Lung microvascular endothelial cell (primary cell): ENCODE measurements around the gene SPATC1L. TPM values are rescaled to one million over a fixed set of nuclear protein-coding genes. Genes with fewer than 3 reads are reported as not detected.
A peak's percentile ranks its signal among the peaks of the same experiment; 100 is the strongest.

Source experiments
- DNase-seq, 2 donors: peaks; one replicate each; pipeline versions ENCODE4 v3.0.0 to v3.0.0-alpha.2; 2010; ENCODE audit warnings: low read depth in 2 of 2
- total RNA-seq: library from RNA; depleted of rRNA; stranded (reverse); fragments of >200 nt; gene quantifications from 2 replicates; pipeline ENCODE4 v1.2.1, GENCODE V29; 2014

SPATC1L gene
- total RNA-seq, 1 donor from 2014 or later = 3.6 TPM

DNA sequence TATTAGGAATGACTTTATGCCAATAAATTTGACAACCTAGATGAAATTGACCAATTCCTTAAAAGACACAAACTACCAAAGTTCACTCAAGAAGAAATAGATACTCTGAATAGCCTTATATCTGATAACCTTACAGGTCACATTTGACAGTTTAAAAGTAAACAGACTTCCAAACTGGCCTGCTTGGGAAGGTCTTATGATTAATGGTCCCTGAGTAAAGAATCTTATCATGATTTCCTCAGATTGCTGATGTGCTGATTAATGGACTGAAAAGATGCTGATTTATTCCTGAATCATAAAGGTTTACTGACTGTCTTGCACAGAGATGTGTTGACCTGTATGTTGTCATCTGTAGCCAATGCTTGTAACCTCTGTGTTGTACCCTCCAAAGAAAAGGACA, 19.2 kb downstream of the SPATC1L start:
- no peak for DNase-seq

DNA sequence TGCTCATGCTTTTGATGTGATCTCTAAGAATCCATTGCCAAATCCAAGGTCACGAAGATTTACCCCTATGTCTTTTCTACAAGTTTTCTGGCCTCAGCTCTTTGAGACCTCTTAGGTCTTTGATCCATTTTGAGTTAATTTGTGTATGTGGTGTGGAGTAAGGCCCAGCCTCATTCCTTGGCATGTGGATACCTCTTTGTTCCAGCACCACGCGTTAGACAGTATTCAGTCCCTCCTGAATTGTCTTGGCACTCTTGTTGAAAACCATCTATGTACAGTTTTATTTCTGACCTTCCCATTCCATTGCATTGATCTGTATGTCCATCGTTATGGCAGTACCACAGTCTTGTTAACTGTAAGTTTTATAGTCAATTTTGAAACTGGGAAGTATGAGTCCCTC, 20.9 kb downstream of the SPATC1L start:
- no peak for DNase-seq

DNA sequence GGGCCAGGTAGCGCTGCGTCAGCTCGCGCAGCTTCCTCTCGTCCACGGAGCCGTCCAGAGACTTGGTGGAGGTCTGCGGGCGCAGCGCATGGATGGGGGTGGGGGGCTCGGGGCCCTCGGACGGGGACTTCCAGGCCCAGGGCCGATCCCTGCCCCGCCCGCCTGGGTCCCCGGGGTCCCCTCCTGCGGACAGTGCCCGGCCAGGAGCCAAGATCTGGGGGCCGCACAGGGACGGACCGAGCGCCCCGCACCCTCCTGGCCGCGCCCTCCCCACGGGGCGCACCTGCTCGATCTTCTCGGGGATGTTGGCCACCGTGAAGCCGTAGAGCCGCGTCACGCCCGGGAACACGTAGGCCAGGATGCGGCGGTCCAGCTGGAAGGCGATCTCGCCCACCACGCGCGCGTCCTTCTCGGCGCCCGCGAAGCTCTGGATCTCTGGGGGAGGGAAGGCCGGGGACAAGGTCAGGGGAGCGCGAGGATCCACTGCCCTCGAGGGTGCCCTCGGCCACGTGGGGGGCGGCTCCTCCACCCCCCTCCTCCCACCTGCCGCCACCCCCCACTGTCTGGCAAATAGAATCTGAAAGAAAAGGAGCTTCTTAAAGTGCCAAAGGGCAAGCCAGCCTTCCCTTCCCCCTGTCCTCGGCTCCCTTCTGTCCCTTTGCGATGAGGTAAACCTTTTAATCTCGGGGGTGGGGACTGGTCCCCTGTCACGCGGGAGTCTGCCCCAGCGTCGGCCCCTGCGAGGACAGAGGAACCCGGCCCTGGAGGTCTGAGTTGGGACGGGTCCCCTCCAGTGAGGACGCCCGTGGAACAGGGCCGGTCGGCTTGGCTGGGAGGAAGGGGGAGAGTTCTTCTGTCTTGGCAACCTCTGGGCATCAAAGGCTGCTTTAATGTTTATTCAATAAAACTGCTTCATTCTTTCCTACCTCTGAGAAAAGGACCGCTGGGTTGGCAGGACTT, 22.3 kb downstream of the SPATC1L start:
- DNase-seq = no peak

DNA sequence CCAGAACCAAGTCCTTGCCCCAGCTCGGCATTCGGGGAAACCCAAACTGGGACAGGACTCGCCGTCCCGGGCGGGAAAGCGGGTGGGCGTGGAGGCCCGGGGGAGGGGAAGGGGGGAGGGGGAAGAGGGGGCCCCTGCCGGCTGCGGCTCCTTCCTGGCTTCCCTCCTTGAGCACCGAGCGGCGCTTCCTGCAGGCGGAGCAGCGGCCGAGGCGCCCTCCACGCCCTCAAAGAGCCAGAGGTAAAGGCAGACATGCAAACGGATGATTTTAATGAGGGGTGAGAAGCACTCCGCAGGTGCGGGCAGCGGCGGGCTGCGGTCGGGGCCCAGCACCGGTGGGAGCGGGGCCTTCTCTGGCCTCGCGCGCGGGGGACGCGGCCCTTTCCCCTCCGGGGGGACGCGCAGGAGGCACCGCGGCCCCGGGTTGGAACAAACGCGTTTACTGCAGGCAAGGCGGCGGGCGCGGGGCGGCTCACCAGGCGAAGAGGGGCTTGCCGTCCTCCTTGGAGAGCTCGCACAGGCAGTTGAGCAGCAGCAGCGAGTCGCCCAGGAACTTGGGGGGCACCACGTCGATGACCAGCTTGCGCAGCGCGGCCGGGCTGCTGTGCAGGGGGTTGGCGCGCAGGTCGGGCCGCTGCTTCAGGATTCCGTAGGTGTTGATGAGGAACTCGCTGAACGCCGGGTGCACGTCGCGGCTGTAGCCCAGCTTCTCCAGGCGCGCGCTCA, 23.2 kb downstream of the SPATC1L start:
- no peak for DNase-seq

DNA sequence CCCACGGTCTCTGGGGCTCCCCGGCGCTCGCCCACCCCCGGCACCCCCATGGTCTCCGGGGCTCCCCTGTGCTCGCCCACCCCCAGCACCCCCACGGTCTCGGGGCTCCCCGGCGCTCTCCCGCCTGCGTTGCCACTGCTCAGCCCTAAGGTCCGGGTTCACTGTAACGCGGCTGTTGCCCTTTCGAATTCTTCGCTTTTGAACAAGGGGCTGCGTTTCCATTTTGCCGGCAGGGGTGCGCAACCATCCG, 23.7 kb downstream of the SPATC1L start:
- no peak for DNase-seq

DNA sequence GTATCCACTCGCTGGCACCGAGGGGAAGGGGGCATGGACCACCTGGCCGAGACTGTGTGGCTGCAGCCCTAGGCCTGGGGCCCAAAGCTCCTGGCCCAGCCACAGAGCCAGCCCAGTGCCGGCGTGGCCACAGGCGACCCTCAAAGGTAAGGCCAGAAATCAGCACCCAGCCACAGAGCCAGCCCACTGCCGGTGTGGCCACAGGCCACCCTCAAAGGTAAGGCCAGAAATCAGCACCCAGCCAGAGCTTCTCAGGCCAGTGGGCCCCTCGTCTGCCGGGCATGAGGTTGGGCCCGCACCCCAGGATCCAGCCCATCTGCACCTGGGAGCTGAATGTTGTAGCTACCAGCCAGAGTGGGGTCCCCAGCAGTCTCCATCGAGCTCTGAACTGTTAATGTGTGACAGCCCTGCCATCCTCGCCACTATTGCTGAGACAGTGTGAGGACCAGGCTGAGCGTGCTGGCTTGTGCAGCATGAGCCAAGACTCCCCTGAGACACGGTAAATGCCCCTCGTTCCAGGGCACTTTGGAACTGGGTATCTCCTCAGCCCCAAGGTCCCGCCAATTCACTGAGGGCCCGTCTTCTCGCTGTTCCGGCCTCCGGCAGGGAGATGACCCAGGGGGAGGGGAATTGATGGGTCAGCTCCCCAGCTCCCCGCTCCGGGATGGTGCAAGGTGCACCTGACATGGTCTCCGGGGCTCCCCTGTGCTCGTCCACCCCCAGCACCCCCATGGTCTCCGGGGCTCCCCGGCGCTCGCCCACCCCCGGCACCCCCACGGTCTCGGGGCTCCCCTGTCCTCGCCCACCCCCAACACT, 24.2 kb downstream of the SPATC1L start:
- no peak for DNase-seq

DNA sequence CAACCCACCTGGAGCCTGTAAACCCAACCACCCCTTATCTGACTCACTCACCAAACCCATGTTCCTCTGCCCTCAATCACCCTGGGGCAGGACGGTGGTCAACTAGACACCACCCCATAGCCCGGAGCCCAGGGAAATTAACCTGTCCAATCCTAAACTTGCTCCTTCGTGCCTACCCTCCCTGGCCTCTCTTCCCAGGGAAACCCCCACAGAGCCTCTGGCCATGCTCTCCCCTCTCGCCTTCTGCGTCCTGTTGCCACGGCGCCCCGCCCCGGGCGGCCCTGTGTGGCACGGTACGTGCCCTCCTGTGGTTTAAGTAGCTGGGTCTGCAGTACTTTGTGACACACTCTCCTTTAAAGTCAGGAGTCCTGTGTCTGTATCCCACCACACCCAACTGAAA, 24.9 kb downstream of the SPATC1L start:
- DNase-seq = no peak

DNA sequence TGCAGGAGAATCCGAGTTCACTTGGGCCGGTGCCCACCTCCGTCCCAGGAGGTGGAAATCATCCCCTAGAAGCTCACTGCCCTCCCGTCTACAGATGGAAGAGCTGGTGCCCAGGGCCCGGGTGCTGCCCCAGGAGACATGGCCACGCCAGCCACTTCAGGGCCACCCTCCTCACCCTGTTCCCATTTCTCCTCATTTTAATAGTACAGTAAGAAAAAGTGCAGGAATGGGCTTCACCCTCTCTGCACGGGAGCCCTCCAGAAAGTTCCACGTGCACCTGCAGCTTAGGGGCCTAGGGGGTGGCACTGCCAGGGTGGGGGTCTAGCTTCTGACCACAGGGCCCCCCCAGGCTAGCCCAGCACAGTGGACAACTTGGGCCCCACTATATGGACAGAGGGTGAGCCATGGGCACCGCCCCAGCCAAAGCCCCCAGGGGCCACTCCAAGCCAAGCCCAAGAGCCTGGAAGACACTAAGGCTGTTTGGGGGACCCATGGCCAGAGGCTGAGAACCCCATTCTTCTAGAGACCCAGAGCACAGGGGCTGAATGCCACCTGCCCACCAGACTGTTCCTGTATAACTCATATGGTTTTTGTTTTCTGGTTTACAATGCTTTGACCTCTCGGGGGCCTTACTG, 25.5 kb downstream of the SPATC1L start:
- DNase-seq = no peak

DNA sequence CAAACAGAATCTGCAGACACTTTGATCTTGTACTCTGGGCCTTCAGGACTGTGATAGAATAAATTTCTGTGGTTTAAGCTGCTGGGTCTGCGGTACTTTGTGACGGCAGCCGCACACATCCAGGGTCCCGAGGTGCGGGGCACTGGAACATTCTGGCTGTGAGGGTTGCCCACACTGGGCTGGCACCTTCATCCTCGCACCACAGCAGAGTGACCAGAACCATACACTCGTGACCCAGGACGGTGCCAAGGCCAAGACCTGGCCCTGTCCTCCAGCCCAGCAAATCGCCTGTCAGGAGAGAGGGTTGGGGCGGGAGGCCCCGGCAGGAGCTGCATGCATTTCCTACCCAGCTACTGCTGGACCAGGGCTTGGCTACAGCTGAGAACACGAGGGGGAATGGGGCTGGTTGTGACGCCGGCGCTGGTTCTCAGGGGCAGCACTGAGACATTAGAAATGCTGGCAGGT, 26.2 kb downstream of the SPATC1L start:
- no peak for DNase-seq

DNA sequence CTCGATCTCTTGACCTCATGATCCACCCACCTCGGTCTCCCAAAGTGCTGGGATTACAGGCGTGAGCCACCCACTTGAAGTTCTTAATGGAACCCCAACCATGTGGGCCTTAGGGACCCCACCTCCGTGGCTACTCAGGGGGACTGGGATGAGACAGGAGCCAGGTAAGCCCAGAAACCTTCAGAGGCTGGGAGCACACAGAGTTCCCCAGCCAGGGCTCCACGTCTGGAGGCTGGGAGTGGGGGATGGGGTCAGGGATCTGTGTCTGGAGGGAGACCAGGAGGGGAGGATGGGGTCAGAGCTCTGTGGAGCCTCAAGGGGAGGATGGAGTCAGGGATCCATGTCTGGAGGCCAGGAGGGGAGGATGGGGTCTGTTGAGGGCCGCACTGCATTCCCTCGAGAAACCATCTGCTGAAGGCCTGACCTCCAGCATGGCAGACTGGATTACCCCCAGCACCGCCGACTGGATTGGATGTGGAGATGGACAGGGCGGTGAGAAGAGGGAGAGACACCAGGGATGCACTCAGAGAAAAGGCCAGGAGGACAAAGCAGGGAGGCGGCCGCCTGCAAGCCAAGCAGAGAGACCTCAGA, 26.8 kb downstream of the SPATC1L start:
- DNase-seq = no peak

DNA sequence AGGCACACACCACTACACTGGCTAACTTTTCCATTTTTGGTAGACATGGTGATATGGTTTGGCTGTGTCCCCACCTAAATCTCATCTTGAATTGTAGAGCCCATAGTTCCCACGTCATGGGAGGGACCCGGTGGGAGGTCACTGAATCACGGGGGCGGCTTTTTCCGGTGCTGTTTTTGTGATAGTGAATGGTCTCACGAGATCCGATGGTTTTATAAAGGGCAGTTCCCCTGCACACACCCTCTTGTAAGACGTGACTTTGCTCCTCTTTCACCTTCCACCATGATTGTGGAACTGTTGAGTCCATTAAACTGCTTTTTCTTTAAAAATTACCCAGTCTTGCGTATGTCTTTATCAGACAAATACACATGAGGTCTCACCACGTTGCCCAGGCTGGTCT, 27.6 kb downstream of the SPATC1L start:
- no peak for DNase-seq

DNA sequence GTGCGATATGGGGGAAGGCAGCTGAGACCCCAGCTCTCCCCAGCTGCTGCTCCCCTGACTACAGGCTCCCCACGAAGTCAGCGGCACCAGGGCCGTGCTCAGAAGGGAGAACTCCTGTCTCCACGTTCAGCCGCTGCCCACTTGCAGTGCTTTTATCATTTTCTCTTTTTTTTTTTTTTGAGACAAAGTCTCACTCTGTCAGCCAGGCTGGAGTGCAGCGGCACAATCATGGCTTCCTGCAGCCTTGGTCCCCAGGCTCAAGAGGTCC, 27.9 kb downstream of the SPATC1L start:
- DNase-seq = no peak

DNA sequence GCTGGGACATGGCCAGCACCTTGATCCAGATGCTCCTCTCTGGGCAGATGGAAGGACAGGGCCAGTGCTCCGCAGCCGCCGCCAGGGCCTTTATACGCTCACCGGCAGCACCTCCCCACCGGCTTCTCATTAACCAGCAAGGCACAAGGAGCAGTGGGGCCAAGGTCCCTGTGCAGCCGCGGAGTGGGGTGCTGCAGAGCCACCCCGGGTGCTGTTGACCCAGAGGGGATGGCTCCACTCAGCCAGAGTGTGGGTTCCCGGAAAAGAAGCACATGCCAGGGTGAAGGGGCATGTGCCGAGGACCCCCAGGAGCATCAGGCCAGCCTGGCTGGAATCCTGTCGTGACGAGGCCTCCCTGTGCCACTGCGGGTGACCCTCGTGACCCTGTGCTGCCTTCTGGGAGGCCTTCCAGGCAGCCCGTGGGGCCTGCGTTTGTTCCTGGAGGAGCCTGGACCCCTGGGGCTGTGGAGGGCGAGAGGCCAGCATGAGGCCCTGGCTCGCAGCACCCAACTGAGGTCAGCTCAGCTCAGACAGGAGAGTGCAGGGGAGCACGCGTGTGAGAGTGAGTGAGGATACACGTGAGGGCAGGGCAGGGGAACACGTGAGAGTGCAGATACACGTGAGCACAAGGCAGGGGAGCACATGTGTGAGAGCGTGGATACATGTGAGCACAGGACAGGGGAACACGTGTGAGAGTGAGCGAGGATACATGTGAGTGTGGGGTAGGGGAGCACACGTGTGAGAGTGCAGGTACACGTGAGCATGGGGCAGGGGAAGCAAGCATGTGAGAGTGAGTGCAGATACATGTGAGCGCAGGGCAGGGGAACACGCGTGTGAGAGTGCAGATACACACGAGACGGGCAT, 28.5 kb downstream of the SPATC1L start, which contains the start of gene FTCD:
TSS of gene FTCD (minus strand) at position 66 of the 864 bp plus-strand sequence. CDS start at position 10, 56 bp downstream.
- no peak for DNase-seq

DNA sequence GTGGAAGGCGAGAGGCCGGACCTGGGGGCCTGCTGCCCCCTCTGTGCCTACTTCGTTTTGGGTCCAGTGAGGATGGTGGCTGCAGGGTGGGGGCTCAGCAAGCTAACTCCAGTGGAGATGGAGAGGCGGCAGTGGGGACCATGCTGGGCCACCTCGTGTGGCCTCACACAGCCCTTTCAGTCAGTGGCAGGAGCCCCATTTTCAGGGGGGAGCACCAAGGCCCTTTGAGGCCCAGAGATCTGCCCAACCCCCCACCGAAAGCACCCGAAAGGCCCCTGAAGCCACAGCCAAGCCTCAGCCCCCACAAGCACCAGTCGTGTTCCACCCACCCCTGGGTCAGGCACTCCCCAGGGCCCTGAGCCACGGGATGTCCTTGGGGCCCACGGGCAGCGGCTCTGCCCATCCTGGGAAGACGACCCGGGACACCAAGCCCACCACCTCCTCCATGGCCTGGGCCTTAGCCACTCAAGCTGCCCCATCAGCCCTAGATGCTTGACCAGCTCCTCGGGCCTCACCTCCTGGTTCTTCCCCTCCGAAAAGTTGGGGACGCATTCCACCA, 29.2 kb downstream of the SPATC1L start:
- DNase-seq = no peak

DNA sequence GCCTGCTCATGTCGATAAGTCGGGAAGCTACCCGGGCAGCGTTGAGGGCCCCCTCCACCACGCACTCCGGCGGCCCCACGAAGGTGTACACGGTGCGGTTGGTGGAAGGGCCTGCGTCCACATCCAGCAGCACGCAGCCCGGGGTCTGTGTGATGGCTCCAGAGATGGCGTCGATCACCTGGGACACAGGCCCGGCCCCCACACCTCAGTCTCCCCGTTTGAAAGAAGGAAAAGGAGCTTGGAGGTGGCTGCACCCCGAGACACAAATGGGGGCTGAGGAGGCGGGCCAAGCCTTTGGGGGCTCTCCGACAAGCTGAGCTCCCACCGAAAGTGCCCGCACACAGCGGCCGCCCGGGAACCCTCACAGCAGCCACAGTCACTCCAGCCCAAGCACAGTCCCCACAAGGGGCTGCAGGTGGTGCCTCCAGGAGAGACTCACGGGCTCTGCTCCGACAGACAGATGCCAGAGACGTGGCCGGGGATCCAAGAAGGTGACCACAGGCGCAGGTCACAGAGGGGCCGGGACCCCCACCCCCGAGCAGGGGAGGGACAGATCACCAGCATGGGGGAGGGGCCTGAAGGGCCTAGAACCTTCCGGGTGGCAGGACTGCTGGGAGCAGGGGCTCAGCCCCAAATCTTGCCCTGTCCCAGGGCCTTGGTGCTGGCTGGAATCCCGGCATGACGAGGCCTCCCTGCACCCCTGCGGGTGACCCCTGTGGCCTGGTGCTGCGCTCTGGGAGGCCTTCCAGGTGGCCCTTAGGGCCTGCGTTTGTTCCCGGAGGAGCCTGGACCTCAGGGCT, 29.9 kb downstream of the SPATC1L start:
- DNase-seq = no peak

DNA sequence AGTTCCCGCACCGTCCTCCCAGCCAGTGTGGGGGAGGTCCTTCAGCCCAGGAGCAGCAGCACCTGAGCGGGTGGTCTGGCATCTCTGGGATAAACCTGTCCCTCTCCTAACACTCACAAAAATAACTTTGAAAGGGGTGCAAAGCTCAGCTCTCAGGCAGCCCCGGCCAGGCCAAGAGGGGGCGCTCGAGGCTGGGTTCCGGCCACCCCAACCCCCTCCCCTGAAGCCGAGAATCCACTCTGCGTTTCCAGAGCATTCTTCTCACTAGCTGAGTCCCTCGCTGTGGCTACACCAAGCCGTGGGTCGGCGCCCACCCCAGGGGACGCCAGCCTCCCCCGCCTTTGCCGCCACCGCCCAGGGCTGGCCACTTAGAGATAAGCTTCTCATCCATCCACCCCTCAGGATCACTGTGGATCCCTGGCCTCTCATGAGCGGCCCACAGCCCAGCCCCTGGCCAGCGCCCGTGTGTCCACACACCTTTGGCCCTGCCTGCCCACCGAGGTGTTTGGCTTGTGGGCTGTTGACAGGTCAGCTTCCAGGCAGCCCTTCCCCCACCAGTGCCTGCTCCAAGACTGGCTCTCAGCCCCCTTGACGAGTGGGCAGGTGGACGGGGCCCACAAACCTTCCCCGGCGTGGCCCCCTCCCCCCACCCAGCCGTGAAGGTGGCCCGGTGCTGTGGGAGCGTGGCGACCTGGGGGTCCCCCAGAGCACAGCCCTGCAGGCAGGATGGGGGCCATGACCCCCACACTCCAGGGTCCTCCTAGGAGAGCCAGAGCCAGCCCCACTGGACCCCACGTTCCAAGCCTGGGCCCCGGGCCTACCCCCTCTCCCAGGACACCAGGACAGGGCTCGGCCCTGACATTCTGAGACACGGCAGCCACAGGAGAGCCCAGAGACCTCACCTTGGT, 30.8 kb downstream of the SPATC1L start:
- peak; percentile 38 to 62 for DNase-seq

DNA sequence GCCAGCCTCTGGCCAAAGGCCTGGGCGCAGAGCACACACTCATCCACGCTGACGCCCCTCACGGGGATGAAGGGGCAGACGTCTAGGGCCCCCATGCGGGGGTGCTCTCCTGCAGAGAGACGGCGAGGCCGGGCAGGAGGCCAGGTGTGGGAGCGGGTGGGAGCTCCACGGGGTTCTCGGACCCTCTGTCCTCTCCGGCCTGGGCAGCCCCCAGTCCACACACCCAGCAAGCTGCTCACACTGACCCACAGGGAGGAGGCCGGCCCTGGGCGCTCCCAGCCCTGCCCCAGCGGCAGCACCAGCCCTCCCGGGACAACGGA, 31.4 kb downstream of the SPATC1L start:
- DNase-seq = no peak
